Activated naive CD4-positive, alpha-beta T cell treated with anti-CD3 and anti-CD28 coated beads, Interleukin-2, amount 50 U/mL, for 16 hours (primary cell): ENCODE results near the gene PLPPR2.
"Not testable (repeated sequence)": the region's sequence is repeated elsewhere in the genome, so short reads cannot be mapped to it uniquely, and the experiment has no call there.

Experiments
- DNase-seq: peaks from one replicate; pipeline ENCODE4 v3.0.0-alpha.2; 2020

Gene PLPPR2

GRCh38 chr19:11342429-11342828 is 12.8 kb upstream of the PLPPR2 start:
- DNase-seq: no peak

GRCh38 chr19:11345122-11345803 is 10.0 kb upstream of the PLPPR2 start:
- DNase-seq: no peak

GRCh38 chr19:11346104-11346940 is 8.9 kb upstream of the PLPPR2 start, which contains the start of the genes CCDC159 and TMEM205:
TSS of gene CCDC159 (plus strand) at chr19:11346519. CDS start at chr19:11346607, 88 bp downstream.
TSS of gene TMEM205 (minus strand) at chr19:11346268. CDS start at chr19:11345619, 649 bp downstream.
- peak; percentile 99 for DNase-seq

GRCh38 chr19:11347546-11348039 is 7.6 kb upstream of the PLPPR2 start:
- DNase-seq: no peak

- no peak for DNase-seq
Observed at GRCh38 chr19:11349171-11349570, 6.1 kb upstream of the PLPPR2 start.

- DNase-seq: not testable (repeated sequence)
Observed at GRCh38 chr19:11354102-11354501, 1.1 kb upstream of the PLPPR2 start.

- no peak for DNase-seq
Observed at GRCh38 chr19:11356074-11356397, 804 bp downstream of the PLPPR2 start.

- DNase-seq: no peak
Observed at GRCh38 chr19:11356676-11357550, 1.7 kb downstream of the PLPPR2 start.

- DNase-seq: no peak
Observed at GRCh38 chr19:11359421-11359820, 4.2 kb downstream of the PLPPR2 start.

- DNase-seq: no peak
Observed at GRCh38 chr19:11361037-11361770, 6.0 kb downstream of the PLPPR2 start.

GRCh38 chr19:11361771-11362731 is 6.8 kb downstream of the PLPPR2 start:
- DNase-seq: no peak

- DNase-seq: no peak
Observed at GRCh38 chr19:11363881-11364280, 8.6 kb downstream of the PLPPR2 start.

GRCh38 chr19:11364296-11364904 is 9.2 kb downstream of the PLPPR2 start:
- no peak for DNase-seq

- no peak for DNase-seq
Observed at GRCh38 chr19:11364935-11365334, 9.7 kb downstream of the PLPPR2 start.

- no peak for DNase-seq
Observed at GRCh38 chr19:11365557-11366117, 10.4 kb downstream of the PLPPR2 start.

- no peak for DNase-seq
Observed at GRCh38 chr19:11367528-11367927, 12.3 kb downstream of the PLPPR2 start.

- no peak for DNase-seq
Observed at GRCh38 chr19:11370744-11371143, 15.5 kb downstream of the PLPPR2 start.

GRCh38 chr19:11373166-11373884 is 18.1 kb downstream of the PLPPR2 start:
- DNase-seq: no peak

GRCh38 chr19:11373885-11374432 is 18.7 kb downstream of the PLPPR2 start:
- no peak for DNase-seq
